ENCODE measurements around the gene MAGEA11. TPM values are rescaled to one million over a fixed set of nuclear protein-coding genes. Genes with fewer than 3 reads are reported as not detected.

The MAGEA11 gene
- total RNA-seq, 1 experiment from 2014 or later: not detected

GRCh38 chrX:149683966-149684730 is 27.7 kb upstream of the MAGEA11 start:
- H4K20me1 ChIP-seq (ENCODE audit: insufficient read depth): no peaks in the 10 kb centered on the region
- H3K79me2 ChIP-seq (ENCODE audit: low read depth): no peaks in the 10 kb centered on the region
- H3K9me3 ChIP-seq (ENCODE audit: insufficient read depth, low read depth): no peaks in the 10 kb centered on the region
- ChIA-PET POLR2A (ENCODE audit: unreplicated experiment) (no interaction called here), CTCF (no interaction called here)
- intact Hi-C loops (cut with micrococcal nuclease; ENCODE audit: unreplicated experiment): no loop called here
- no peak overlapping the region; the same call in 1 of the 2 replicates for H3K4me2 ChIP-seq
- TF ChIP-seq CTCF (conservative IDR thresholded peaks at IDR 0.05) (no peak), EZH2 (IDR thresholded peaks at IDR 0.05; ENCODE audit: low read depth) (no peak)
- no peak overlapping the region for H3K27ac ChIP-seq
- H3K9me2 ChIP-seq (ENCODE audit: insufficient read depth): no peaks in the 10 kb centered on the region
- no peaks in the 10 kb centered on the region for H3F3A ChIP-seq (ENCODE audit: insufficient read depth, low read depth)
- no TSS peak for BruUV-seq (replicated peaks)
- H3K27me3 ChIP-seq (ENCODE audit: insufficient read depth, low read depth): peaks cover 28% of the 10 kb centered on the region
- H2AFZ ChIP-seq: no peak overlapping the region
- no peaks in the 10 kb centered on the region for H3K4me1 ChIP-seq (replicated peaks; ENCODE audit: insufficient read depth)
- no peaks in the 10 kb centered on the region for H3K36me3 ChIP-seq (ENCODE audit: low read depth)
- no peak overlapping the region for H3K4me3 ChIP-seq
- DNase-seq: peak in 1 of 2 experiments; percentile 26

GRCh38 chrX:149687991-149688390 is 23.9 kb upstream of the MAGEA11 start:
- BruUV-seq (replicated peaks): no TSS peak
- H3K4me1 ChIP-seq (replicated peaks; ENCODE audit: insufficient read depth): no peaks in the 10 kb centered on the region
- no peaks in the 10 kb centered on the region for H3K9me2 ChIP-seq (ENCODE audit: insufficient read depth)
- ChIA-PET POLR2A (ENCODE audit: unreplicated experiment) (no interaction called here), CTCF (no interaction called here)
- H2AFZ ChIP-seq: no peak overlapping the region
- H3K4me2 ChIP-seq: no peak overlapping the region
- H3K27me3 ChIP-seq (ENCODE audit: insufficient read depth, low read depth): peaks cover 34% of the 10 kb centered on the region
- no peaks in the 10 kb centered on the region for H3K36me3 ChIP-seq (ENCODE audit: low read depth)
- DNase-seq: no peak
- H3K9me3 ChIP-seq (ENCODE audit: insufficient read depth, low read depth): no peaks in the 10 kb centered on the region
- H3F3A ChIP-seq (ENCODE audit: insufficient read depth, low read depth): no peaks in the 10 kb centered on the region
- intact Hi-C loops (cut with micrococcal nuclease; ENCODE audit: unreplicated experiment): no loop called here
- H4K20me1 ChIP-seq (ENCODE audit: insufficient read depth): no peaks in the 10 kb centered on the region
- TF ChIP-seq CTCF (conservative IDR thresholded peaks at IDR 0.05) (no peak), EZH2 (IDR thresholded peaks at IDR 0.05; ENCODE audit: low read depth) (no peak)
- H3K79me2 ChIP-seq (ENCODE audit: low read depth): no peaks in the 10 kb centered on the region
- H3K4me3 ChIP-seq: no peak overlapping the region
- H3K27ac ChIP-seq: no peak overlapping the region

- DNase-seq: no peak
- ChIA-PET POLR2A (ENCODE audit: unreplicated experiment) (no interaction called here), CTCF (no interaction called here)
- no peak for TF ChIP-seq CTCF (conservative IDR thresholded peaks at IDR 0.05)
- no peak for TF ChIP-seq EZH2 (IDR thresholded peaks at IDR 0.05; ENCODE audit: low read depth)
- Histone ChIP-seq H3K9me2 (ENCODE audit: insufficient read depth) (no peaks in the 10 kb centered on the region), H3K9me3 (ENCODE audit: insufficient read depth, low read depth) (no peaks in the 10 kb centered on the region; the same call in 1 of the 2 replicates), H4K20me1 (ENCODE audit: insufficient read depth) (no peaks in the 10 kb centered on the region), H3K27ac (no peak overlapping the region), H3K79me2 (ENCODE audit: low read depth) (no peaks in the 10 kb centered on the region), H3K27me3 (ENCODE audit: insufficient read depth, low read depth) (peaks cover 36% of the 10 kb centered on the region; the same call in 1 of the 2 replicates), H3F3A (ENCODE audit: insufficient read depth, low read depth) (no peaks in the 10 kb centered on the region), H3K4me2 (no peak overlapping the region), H3K36me3 (ENCODE audit: low read depth) (no peaks in the 10 kb centered on the region), H3K4me3 (no peak overlapping the region), H3K4me1 (replicated peaks; ENCODE audit: insufficient read depth) (no peaks in the 10 kb centered on the region), H2AFZ (no peak overlapping the region)
- intact Hi-C loops (cut with micrococcal nuclease; ENCODE audit: unreplicated experiment): no loop called here
- BruUV-seq (replicated peaks): no TSS peak
Measured at GRCh38 chrX:149688552-149688951, 23.3 kb upstream of the MAGEA11 start.
